GM12875 (cell line): ENCODE results near the gene POLR2M.

ENCODE experiments used
- H3K4me3 ChIP-seq: one replicate; pipeline ENCODE4 v1.5.1; 2011; ENCODE audit warnings: low read depth, low read length, control low read depth
- CTCF ChIP-seq: IDR thresholded peaks from 2 replicates; pipeline ENCODE4 v1.5.1; 2011; ENCODE audit warnings: low read depth, mild to moderate bottlenecking, control low read depth, inconsistent platforms, low read length, moderate library complexity, borderline replicate concordance; ENCODE audit not compliant: insufficient read depth

The POLR2M gene

GRCh38 chr15:57727031-57727430 lies 20.5 kb downstream of the POLR2M start:
- no peak overlapping the region for H3K4me3 ChIP-seq
- TF ChIP-seq CTCF: no peak

GRCh38 chr15:57728436-57728835 lies 21.9 kb downstream of the POLR2M start:
- H3K4me3 ChIP-seq: no peak overlapping the region
- no peak for TF ChIP-seq CTCF

- TF ChIP-seq CTCF: no peak
- no peak overlapping the region for H3K4me3 ChIP-seq
These were observed 24.4 kb downstream of the POLR2M start for GRCh38 chr15:57730876-57731275.

- no peak for TF ChIP-seq CTCF
- H3K4me3 ChIP-seq: no peak overlapping the region
These were observed 25.1 kb downstream of the POLR2M start for GRCh38 chr15:57731530-57732103.

DNA sequence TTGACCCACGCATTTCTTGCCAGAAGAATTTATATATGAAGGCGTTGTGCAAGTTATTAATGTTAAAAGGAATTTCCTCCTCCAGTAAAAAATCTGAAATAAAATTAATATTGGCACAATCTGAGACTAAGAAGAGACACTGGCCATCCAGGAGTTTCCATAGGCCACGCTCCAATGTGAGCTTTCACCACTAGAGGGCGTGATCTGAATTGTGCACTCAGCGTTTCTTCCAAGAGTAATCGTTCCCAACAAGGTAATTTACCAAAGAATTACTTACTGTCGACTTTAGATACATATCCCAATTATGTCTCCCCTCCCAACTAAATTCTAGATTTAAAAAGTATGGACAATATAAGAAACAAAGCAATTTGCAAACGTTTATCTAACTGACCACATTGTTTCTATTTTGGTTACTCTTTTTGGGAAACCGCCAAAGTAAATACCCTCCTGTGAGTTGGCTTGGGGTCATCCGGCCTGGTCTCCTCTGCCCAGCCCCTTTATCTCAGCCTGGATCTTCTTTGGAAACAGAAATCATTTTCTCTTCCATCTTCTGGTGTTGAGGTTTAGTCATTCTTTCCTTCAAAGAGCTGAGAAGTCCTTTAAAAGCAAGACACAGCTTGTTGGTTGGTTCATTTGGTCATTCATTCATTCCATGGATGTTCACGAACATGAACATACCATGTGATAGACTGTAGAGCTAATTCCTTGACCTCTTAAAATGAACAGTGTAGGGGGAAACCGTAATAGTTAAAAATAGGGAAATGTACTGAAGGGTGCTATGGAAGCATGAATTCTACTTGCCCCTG lies 26.2 kb downstream of the POLR2M start:
- TF ChIP-seq CTCF: peak; percentile 82
- H3K4me3 ChIP-seq: no peak overlapping the region

DNA sequence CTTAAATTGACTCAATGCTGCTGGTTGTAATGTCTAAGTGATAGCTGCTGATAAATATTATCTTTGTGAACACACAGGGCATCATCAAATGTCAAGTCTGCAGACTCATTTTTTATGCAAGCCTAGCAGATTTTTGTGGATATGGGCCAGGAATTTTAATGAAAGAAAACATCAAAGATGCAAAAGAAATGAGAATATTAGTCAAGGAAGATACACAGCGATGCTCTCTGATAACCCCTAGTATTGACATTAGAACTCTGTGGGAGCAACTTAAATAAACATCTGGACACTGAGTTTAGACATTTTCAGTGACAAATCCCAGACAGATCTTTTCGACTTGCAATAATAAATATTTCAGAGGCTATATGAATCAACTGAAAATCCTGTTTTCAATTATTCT lies 28.3 kb downstream of the POLR2M start:
- no peak for TF ChIP-seq CTCF
- H3K4me3 ChIP-seq: no peak overlapping the region

DNA sequence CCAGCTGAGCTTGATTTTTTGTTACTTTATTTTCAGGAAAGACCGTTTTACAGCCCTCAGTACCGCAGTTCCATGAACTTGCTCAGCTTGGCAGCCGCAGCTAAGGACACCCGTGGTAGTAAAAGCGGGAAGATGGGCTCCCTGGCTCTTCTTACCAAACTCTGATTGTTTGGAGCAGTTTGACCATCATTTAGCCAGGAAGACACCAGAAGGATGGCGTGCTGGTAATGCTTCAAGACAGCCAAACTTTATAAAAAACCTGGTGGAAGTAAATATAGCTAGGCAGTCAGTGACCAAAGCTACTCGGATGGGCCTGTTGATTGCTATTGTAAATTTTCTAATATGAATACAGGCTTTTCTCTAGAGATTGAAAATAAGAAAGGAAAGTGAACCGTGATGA lies 28.9 kb downstream of the POLR2M start:
- H3K4me3 ChIP-seq: no peak overlapping the region
- no peak for TF ChIP-seq CTCF
